Ishikawa (cell line): Measurements from ENCODE around the gene RNASEH2A.

Experiments
- CREB1 ChIP-seq: IDR thresholded peaks from 2 replicates; pipeline ENCODE4 v1.6.1; 2012; ENCODE audit warnings: low read depth
- EGR1 ChIP-seq: IDR thresholded peaks from 2 replicates; pipeline ENCODE4 v1.6.1; 2012
- EP300 ChIP-seq: IDR thresholded peaks from 2 replicates; pipeline ENCODE4 v1.6.1; 2012; ENCODE audit warnings: borderline replicate concordance
- MAX ChIP-seq: IDR thresholded peaks from 2 replicates; pipeline ENCODE4 v1.6.1; 2012
- NFIC ChIP-seq: IDR thresholded peaks from 2 replicates; pipeline ENCODE4 v1.6.1; 2012
- RAD21 ChIP-seq: IDR thresholded peaks from 2 replicates; pipeline ENCODE4 v1.6.1; 2012; ENCODE audit warnings: low read depth
- REST ChIP-seq: IDR thresholded peaks from 2 replicates; pipeline ENCODE4 v1.6.1; 2012; ENCODE audit warnings: low read depth, mild to moderate bottlenecking
- TCF12 ChIP-seq: IDR thresholded peaks from 2 replicates; pipeline ENCODE4 v1.6.1; 2012; ENCODE audit warnings: low read depth
- TEAD4 ChIP-seq: IDR thresholded peaks from 2 replicates; pipeline ENCODE4 v1.6.1; 2012

- TF ChIP-seq EP300 = no peak
- TF ChIP-seq CREB1 = no peak
- TF ChIP-seq NFIC = no peak
- no peak for TF ChIP-seq REST
- no peak for TF ChIP-seq RAD21
- no peak for TF ChIP-seq MAX
- no peak for TF ChIP-seq TCF12
- no peak for TF ChIP-seq TEAD4
- TF ChIP-seq EGR1 = no peak
Measured at GRCh38 chr19:12836529-12836863, 30.1 kb downstream of the RNASEH2A start.
